Smooth muscle cell (in vitro differentiated cells): ENCODE results near the gene TCF7L2. TPM values are rescaled to one million over a fixed set of nuclear protein-coding genes. Genes with fewer than 3 reads are reported as not detected.

Experiments
- DNase-seq: peaks from one replicate; lab custom pipeline; 2025; ENCODE audit not compliant: unreplicated experiment; lab: John Stamatoyannopoulos, UW
- H2AFZ ChIP-seq: fragments of 200-600 bp; sonication (generic); 2 replicates; pipeline ENCODE4 v1.6.0; 2016; ENCODE audit warnings: antibody characterized with exemption, low read depth, mild to moderate bottlenecking
- H3F3A ChIP-seq: fragments of 200-600 bp; sonication (generic); 2 replicates; pipeline ENCODE4 v1.6.0; 2017; ENCODE audit warnings: antibody characterized with exemption, low read depth
- H3K27ac ChIP-seq: fragments of 200-600 bp; sonication (generic); 2 replicates; pipeline ENCODE4 v1.5.1; 2016; ENCODE audit warnings: low read depth, mild to moderate bottlenecking
- H3K27me3 ChIP-seq: fragments of 200-600 bp; sonication (generic); 2 replicates; pipeline ENCODE4 v1.6.1; 2016; ENCODE audit warnings: low read depth, mild to moderate bottlenecking
- H3K36me3 ChIP-seq: fragments of 200-600 bp; sonication (generic); 2 replicates; pipeline ENCODE4 v1.5.1; 2016; ENCODE audit warnings: low read depth
- H3K4me1 ChIP-seq: fragments of 200-600 bp; sonication (generic); 2 replicates; pipeline ENCODE4 v1.5.1; 2016; ENCODE audit warnings: low read depth
- H3K4me2 ChIP-seq: fragments of 200-600 bp; sonication (generic); 2 replicates; pipeline ENCODE4 v1.6.0; 2016; ENCODE audit warnings: mild to moderate bottlenecking
- H3K4me3 ChIP-seq: fragments of 200-600 bp; sonication (generic); 2 replicates; pipeline ENCODE4 v1.5.1; 2016; ENCODE audit warnings: mild to moderate bottlenecking
- H3K79me2 ChIP-seq: fragments of 200-600 bp; sonication (generic); 2 replicates; pipeline ENCODE4 v1.6.0; 2016; ENCODE audit warnings: low read depth, mild to moderate bottlenecking
- H3K9ac ChIP-seq: fragments of 200-600 bp; sonication (generic); 2 replicates; pipeline ENCODE4 v1.6.0; 2016; ENCODE audit warnings: low read depth
- H3K9me3 ChIP-seq: fragments of 200-600 bp; sonication (generic); replicated peaks from 2 replicates; pipeline ENCODE4 v1.5.1; 2016; ENCODE audit warnings: low read depth
- H4K20me1 ChIP-seq: fragments of 200-600 bp; sonication (generic); 2 replicates; pipeline ENCODE4 v1.6.0; 2016; ENCODE audit warnings: low read depth
- CTCF ChIP-seq: fragments of 200-600 bp; sonication (generic); IDR thresholded peaks from 2 replicates; pipeline ENCODE4 v1.5.1; 2017; ENCODE audit warnings: borderline replicate concordance, mild to moderate bottlenecking, antibody characterized with exemption; ENCODE audit not compliant: insufficient read depth, poor library complexity, severe bottlenecking
- WGBS: methylation state at CpG from one replicate; pipeline ENCODE4 v1.1.7; 2016; ENCODE audit warnings: low lambda C conversion rate; 5-methylcytosine and 5-hydroxymethylcytosine counted together
- polyA plus RNA-seq: library from polyadenylated mRNA; unstranded; fragments of >200 nt; fragmentation: Nextera tagmentation; extraction: Ambion mirVana; gene quantifications from 2 replicates; pipeline ENCODE4 v1.2.1, GENCODE V29; 2016
- total RNA-seq: library from RNA; depleted of rRNA; stranded (reverse); fragments of >200 nt; gene quantifications from 2 replicates; pipeline ENCODE4 v1.2.3, GENCODE V29; 2014

TCF7L2 gene
- total and polyA plus RNA-seq, 2 experiments from 2014 or later, result 14.6 to 17.7 TPM

DNA sequence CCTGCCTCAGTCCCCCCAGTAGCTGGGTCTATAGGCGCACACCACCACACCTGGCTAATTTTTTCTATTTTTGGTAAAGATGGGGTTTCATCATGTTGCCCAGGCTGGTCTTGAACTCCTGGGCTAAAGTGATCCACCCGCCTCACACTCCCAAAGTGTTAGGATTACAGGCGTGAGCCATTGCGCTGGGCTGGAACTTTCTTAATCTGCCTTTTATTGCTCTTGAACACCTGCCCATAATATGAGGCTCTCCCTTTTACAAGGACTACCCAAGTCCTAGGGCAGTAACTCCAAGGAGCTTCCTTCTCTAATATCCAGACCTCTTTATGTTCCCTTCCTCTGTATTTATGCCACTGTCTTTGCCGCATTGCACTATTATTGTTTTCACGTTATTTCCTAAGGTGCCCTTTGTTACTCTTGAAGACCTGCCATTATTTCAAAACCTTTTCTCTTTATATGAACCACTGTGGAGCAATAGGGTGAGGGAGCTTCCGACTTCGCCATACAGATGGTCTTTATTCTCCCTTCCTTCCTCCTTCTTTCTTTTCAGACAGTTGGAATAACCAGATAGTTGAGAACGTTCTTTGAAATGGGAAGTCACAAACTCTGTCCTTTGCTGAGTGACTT lies 36.3 kb upstream of the TCF7L2 start:
- Histone ChIP-seq H3K9me3 (no peaks in the 10 kb centered on the region), H3K36me3 (no peaks in the 10 kb centered on the region), H3F3A (peaks cover 6% of the 10 kb centered on the region), H2AFZ (no peak overlapping the region), H3K4me1 (peaks cover 8% of the 10 kb centered on the region), H3K4me3 (no peak overlapping the region), H3K9ac (no peak overlapping the region), H3K4me2 (no peak overlapping the region), H3K27me3 (no peaks in the 10 kb centered on the region), H3K79me2 (no peaks in the 10 kb centered on the region), H3K27ac (no peak overlapping the region), H4K20me1 (no peaks in the 10 kb centered on the region)
- no peak for DNase-seq
- no peak for TF ChIP-seq CTCF
- WGBS, result 82% methylated on average over 9 of the region's 9 CpGs

DNA sequence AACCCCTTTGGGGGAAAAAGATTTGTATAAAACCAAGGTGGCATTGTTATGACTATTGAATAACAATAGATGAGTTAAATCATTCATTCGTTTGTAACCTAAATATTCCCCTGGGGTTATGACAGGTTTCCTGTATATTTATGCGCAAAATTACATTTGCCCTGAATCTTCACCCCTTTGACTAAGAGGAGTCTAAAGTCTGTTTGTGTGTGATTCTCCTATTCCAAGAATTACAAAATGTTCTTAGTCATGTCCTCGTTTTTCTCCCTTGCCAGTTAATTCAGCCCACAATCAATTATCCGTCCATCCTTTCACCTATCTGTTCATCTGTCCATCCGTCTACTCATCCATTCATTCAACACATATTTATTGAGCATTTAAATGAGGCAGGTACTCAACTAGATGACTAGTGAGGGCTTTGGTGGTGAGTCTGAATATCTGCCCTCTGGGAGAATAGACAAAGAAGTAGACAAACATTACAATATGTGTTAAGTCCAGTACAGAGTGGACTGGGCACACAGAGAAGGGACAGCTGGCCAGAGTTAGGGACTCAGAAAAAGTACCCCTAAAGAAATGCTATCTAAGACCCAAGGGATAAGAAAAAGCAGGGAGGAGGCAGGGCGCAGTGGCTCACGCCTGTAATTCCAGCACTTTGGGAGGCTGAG lies 35.6 kb upstream of the TCF7L2 start:
- no peaks in the 10 kb centered on the region for H4K20me1 ChIP-seq

DNA sequence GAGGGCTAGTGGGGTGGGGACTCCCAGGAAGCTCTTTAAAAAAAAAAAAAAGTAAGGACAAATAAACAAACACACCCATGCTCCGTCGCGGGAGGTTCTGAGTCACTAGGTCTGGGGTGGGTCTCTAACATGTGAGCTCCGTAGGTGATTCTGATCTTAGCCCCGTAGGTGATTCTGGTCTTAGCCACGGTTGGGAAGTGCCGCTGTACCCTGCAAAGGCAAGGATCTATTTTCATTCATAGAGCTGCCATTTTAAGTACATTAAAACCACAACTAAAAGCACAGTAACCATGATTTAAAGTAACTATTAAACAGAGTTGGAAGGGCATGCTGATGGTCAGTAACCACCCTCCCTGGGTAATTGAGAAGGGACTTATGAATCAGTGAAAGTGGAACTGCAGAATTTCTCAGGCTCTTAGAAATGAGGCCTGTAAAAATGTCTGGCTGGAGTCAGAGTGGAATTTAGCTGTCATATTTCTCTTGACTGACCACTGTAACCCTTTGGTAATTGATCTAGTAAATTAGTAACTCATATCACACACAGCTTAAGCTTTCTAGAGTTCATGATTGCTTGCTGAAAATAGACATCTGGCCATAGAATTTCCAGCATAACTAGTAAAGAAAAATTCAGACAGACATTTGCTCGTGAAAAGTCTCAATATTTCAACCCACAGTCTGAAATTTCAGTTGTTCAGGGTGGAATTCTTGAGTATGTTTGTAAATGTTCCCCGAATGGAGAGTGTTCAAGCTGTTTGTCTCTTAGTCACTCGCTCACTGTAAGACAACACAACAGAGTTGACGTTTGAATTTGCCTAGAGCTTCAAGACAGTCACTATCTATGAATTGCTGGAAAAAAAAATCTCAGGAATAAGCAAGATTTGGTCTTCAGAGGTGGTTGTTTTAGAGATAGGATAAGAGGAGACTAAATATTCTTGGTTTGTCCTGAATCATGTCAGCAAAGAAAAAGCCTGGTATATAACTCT lies 34.2 kb upstream of the TCF7L2 start:
- Histone ChIP-seq H3K27me3 (no peaks in the 10 kb centered on the region), H4K20me1 (no peaks in the 10 kb centered on the region), H3K36me3 (no peaks in the 10 kb centered on the region), H3K9ac (peak overlapping the region; percentile 29), H2AFZ (no peak overlapping the region), H3K4me3 (peak overlapping the region; percentile 13), H3K79me2 (no peaks in the 10 kb centered on the region), H3K9me3 (no peaks in the 10 kb centered on the region), H3K4me1 (peaks cover 8% of the 10 kb centered on the region), H3F3A (peaks cover 6% of the 10 kb centered on the region), H3K27ac (peak overlapping the region; percentile 74), H3K4me2 (peak overlapping the region; percentile 63)
- no peak for TF ChIP-seq CTCF
- 16% methylated on average over 11 of the region's 11 CpGs for WGBS
- DNase-seq, result no peak

More for the DNA sequence above, 35.6 kb upstream of the TCF7L2 start:
- Histone ChIP-seq H3K79me2 (no peaks in the 10 kb centered on the region), H3K4me2 (no peak overlapping the region), H3K9me3 (no peaks in the 10 kb centered on the region), H3K4me3 (no peak overlapping the region), H3K27ac (no peak overlapping the region), H2AFZ (no peak overlapping the region), H3K27me3 (no peaks in the 10 kb centered on the region), H3K36me3 (no peaks in the 10 kb centered on the region), H3F3A (peaks cover 6% of the 10 kb centered on the region), H3K4me1 (peaks cover 8% of the 10 kb centered on the region), H3K9ac (no peak overlapping the region)
- TF ChIP-seq CTCF, result no peak
- no peak for DNase-seq
- 86% methylated on average over 7 of the region's 7 CpGs for WGBS
